K562 (cell line): ENCODE measurements around the gene RAB26. TPM values are rescaled to one million over a fixed set of nuclear protein-coding genes. Genes with fewer than 3 reads are reported as not detected.

Source experiments
- CREM ChIP-seq: IDR thresholded peaks from 2 replicates; pipeline ENCODE4 v1.6.1; 2014; ENCODE audit warnings: antibody characterized with exemption, low read depth
- ETS1 ChIP-seq: conservative IDR thresholded peaks from 2 replicates; pipeline ENCODE4 v1.6.1; 2011; ENCODE audit warnings: low read depth, mild to moderate bottlenecking, low read length; ENCODE audit not compliant: control insufficient read depth
- FUS ChIP-seq: fragments of 200-400 bp; formaldehyde crosslinking; optimal IDR thresholded peaks from 2 replicates; pipeline ENCODE3; 2017; ENCODE audit warnings: low read depth, low read length
- LCOR ChIP-seq: sonication (generic); formaldehyde crosslinking; IDR thresholded peaks from 2 replicates; pipeline ENCODE4 v1.8.0; 2022; ENCODE audit warnings: mild to moderate bottlenecking, missing genetic modification reagents
- PCBP1 ChIP-seq: fragments of 200-400 bp; formaldehyde crosslinking; IDR thresholded peaks from 2 replicates; pipeline ENCODE4 v1.6.1; 2018; ENCODE audit warnings: mild to moderate bottlenecking, low read depth, low read length; ENCODE audit not compliant: poor library complexity, severe bottlenecking
- RHOXF2B ChIP-seq: fragments of 250-450 bp; sonication (Bioruptor Pico); conservative IDR thresholded peaks from 2 replicates; pipeline ENCODE4 v1.5.1; 2021
- SAP30 ChIP-seq: fragments of 200-600 bp; sonication (generic); IDR thresholded peaks from 2 replicates; pipeline ENCODE4 v1.6.1; 2012; ENCODE audit warnings: borderline replicate concordance, low read depth, mild to moderate bottlenecking, moderate library complexity, low read length, control low read depth, inconsistent platforms; ENCODE audit not compliant: insufficient read depth, poor library complexity, severe bottlenecking
- SIN3A ChIP-seq, 2 experiments: fragments of 150-350 bp in 1 of 2; IDR thresholded peaks; 2 replicates each; pipeline ENCODE4 v1.6.1; 2011 to 2016; ENCODE audit warnings: borderline replicate concordance in 2 of 2, low read depth in 2 of 2, low read length in 2 of 2, mild to moderate bottlenecking in 2 of 2, moderate library complexity in 2 of 2; ENCODE audit not compliant: control insufficient read depth in 1 of 2
- SRSF3 ChIP-seq: fragments of 200-400 bp; formaldehyde crosslinking; IDR thresholded peaks from 2 replicates; pipeline ENCODE4 v1.6.1; 2016; ENCODE audit warnings: mild to moderate bottlenecking, low read length, moderate library complexity; ENCODE audit not compliant: insufficient read depth
- TEAD4 ChIP-seq, 2 experiments: sonication (generic) in 1 of 2; formaldehyde crosslinking in 1 of 2; IDR thresholded peaks; 2 replicates each; pipeline versions ENCODE4 v1.6.1 to v1.8.0; 2012 to 2022; ENCODE audit warnings: borderline replicate concordance in 1 of 2, inconsistent platforms in 1 of 2, low read length in 1 of 2, mild to moderate bottlenecking in 1 of 2, missing genetic modification reagents in 1 of 2
- ZNF3 ChIP-seq: fragments of 250-450 bp; sonication (Bioruptor Pico); IDR thresholded peaks from 2 replicates; pipeline ENCODE4 v1.5.0; 2021; ENCODE audit warnings: mild to moderate bottlenecking, moderate library complexity
- ZNF318 ChIP-seq, 2 experiments: fragments of 450-650 bp; IDR thresholded peaks; 2 replicates each; pipeline ENCODE4 v1.6.1; 2016; ENCODE audit warnings: mild to moderate bottlenecking in 2 of 2, borderline replicate concordance in 1 of 2, low read depth in 1 of 2, moderate library complexity in 1 of 2
- ZNF639 ChIP-seq, 2 experiments: fragments of 200-800 bp in 1 of 2; sonication (Bioruptor generic) in 1 of 2; sonication (generic) in 1 of 2; formaldehyde crosslinking in 1 of 2; IDR thresholded peaks in 1 of 2; conservative IDR thresholded peaks in 1 of 2; 2 replicates each; pipeline versions ENCODE4 v1.5.0 to v1.6.1; 2016 to 2020; ENCODE audit warnings: missing compliant biosample characterization in 1 of 2, missing genetic modification characterization in 1 of 2, missing genetic modification reagents in 1 of 2
- polyA plus RNA-seq, 8 experiments: library from polyadenylated mRNA; depleted of rRNA in 4 of 8; stranded (reverse) in 5 of 8; unstranded in 3 of 8; fragments of >200 nt; fragmentation: Nextera tagmentation in 2 of 8; fragmentation: Illumina TruSeq in 1 of 8; extraction: Ambion mirVana in 2 of 8; extraction: Trizol in 1 of 8; gene quantifications; 2 replicates each; pipeline versions ENCODE4 v1.2.1 to v1.2.3, GENCODE V29; 2011 to 2014; ENCODE audit warnings: inconsistent platforms in 1 of 8, missing spikeins in 1 of 8
- total RNA-seq, 7 experiments: library from RNA; depleted of rRNA in 6 of 7; stranded (reverse); fragments of >200 nt in 6 of 7; fragmentation: Illumina TruSeq in 2 of 7; extraction: Trizol in 2 of 7; gene quantifications; 2 replicates each; pipeline versions ENCODE4 v1.2.1 to v1.2.3, GENCODE V29; 2011 to 2021; ENCODE audit warnings: low replicate concordance in 1 of 7

Gene RAB26
- total and polyA plus RNA-seq, 9 of the 15 experiments (the other 6 are each of a cell fraction or from before 2014, with no cell fraction given), result 0.25 to 6.1 (median 2.1) TPM

GRCh38 chr16:2148714-2149629 is 547 bp downstream of the RAB26 start (continued):
- TF ChIP-seq ZNF318 (IDR thresholded peaks at IDR 0.05; ENCODE audit: borderline replicate concordance in 1 of 2, low read depth in 1 of 2), result no peak
- peak; percentile 70 for TF ChIP-seq FUS
- peak in 1 of 2 experiments; percentile 71; a peak in 2 of 4 replicates for TF ChIP-seq ZNF639 (CRISPR knock-in tag; conservative IDR thresholded peaks at IDR 0.05 in 1 of 2, IDR thresholded peaks at IDR 0.05 in 1 of 2)
- TF ChIP-seq LCOR (CRISPR knock-in tag), result no peak
- TF ChIP-seq SRSF3, result no peak
- peak in 1 of 2 experiments; percentile 37; a peak in 1 of 4 replicates for TF ChIP-seq SIN3A (IDR thresholded peaks at IDR 0.05; ENCODE audit: borderline replicate concordance in 2 of 2, control insufficient read depth in 1 of 2, low read depth in 2 of 2, low read length in 2 of 2)
- peak; percentile 49 for TF ChIP-seq SAP30
- TF ChIP-seq ETS1, result peak; percentile 60
- TF ChIP-seq TEAD4 (IDR thresholded peaks at IDR 0.05; ENCODE audit: low read length), result no peak
- TF ChIP-seq TEAD4 (CRISPR knock-in tag; IDR thresholded peaks at IDR 0.05; ENCODE audit: borderline replicate concordance), result 0 out of 2 replicates have a peak, but pooled peaks have one; percentile 12
- TF ChIP-seq CREM, result peak; percentile 53
- no peak for TF ChIP-seq ZNF3
- no peak for TF ChIP-seq RHOXF2B (CRISPR knock-in tag)
- TF ChIP-seq PCBP1, result no peak
